A549 (cell line): Measurements from ENCODE around the gene TREML2. TPM values are rescaled to one million over a fixed set of nuclear protein-coding genes. Genes with fewer than 3 reads are reported as not detected.

Experiments
- ATAC-seq, 2 experiments: fragments of 200-7000 bp in 1 of 2; fragments of >200 bp in 1 of 2; cut with Nextera tagmentation in 1 of 2; cut with Tn5 transposase in 1 of 2; 3 replicates each; pipeline versions ENCODE4 v1.8.0 to v1.9.1; 2018 to 2020; ENCODE audit warnings: mild to moderate bottlenecking in 1 of 2, moderate library complexity in 1 of 2
- CTCF ChIA-PET: fragments of 300-600 bp; sonication (Branson Sonifier 250); formaldehyde crosslinking; extraction: SDS; loops from one replicate; lab custom pipeline; 2021; ENCODE audit warnings: antibody characterized with exemption, inconsistent platforms; lab: Yijun Ruan, JAX
- POLR2A ChIA-PET: fragments of 350-600 bp; formaldehyde crosslinking; extraction: SDS; loops from one replicate; lab custom pipeline; 2021; ENCODE audit warnings: antibody characterized with exemption, inconsistent platforms; lab: Yijun Ruan, JAX
- DNase-seq, 2 experiments: peaks; one replicate each; pipeline versions ENCODE4 v3.0.0 to v3.0.0-alpha.2; 2011 to 2016; ENCODE audit warnings: low read depth in 1 of 2, low spot score in 1 of 2
- FAIRE-seq: peaks from 2 replicates; lab custom pipeline; 2011; peaks lifted over from hg19 to GRCh38; lab: Jason Lieb, UNC
- H3K27ac ChIP-seq, 2 experiments: fragments of >200 bp; sonication (Bioruptor Twin); formaldehyde crosslinking; 3 replicates each; pipeline ENCODE4 v1.5.1; 2016 to 2017
- H3K4me1 ChIP-seq: fragments of >200 bp; sonication (Bioruptor Twin); formaldehyde crosslinking; 3 replicates; pipeline ENCODE4 v1.6.1; 2016
- H3K4me2 ChIP-seq: fragments of >200 bp; sonication (Bioruptor Twin); formaldehyde crosslinking; 3 replicates; pipeline ENCODE4 v1.6.1; 2016
- H3K4me3 ChIP-seq: fragments of >200 bp; sonication (Bioruptor Twin); formaldehyde crosslinking; 3 replicates; pipeline ENCODE4 v1.5.1; 2016
- H3K9me3 ChIP-seq: fragments of >200 bp; sonication (Bioruptor Twin); formaldehyde crosslinking; 3 replicates; pipeline ENCODE4 v1.6.1; 2016
- BHLHE40 ChIP-seq: IDR thresholded peaks from 2 replicates; pipeline ENCODE4 v1.6.1; 2012; ENCODE audit warnings: low read depth, low read length, inconsistent platforms
- CBX8 ChIP-seq: fragments of 200-600 bp; sonication (generic); IDR thresholded peaks from 2 replicates; pipeline ENCODE4 v1.6.1; 2016
- CHD2 ChIP-seq: fragments of 150-350 bp; IDR thresholded peaks from 2 replicates; pipeline ENCODE4 v1.6.1; 2014; ENCODE audit warnings: low read length; ENCODE audit not compliant: partially characterized antibody
- CHD4 ChIP-seq: fragments of 200-600 bp; sonication (generic); IDR thresholded peaks from 2 replicates; pipeline ENCODE4 v1.6.1; 2016; ENCODE audit warnings: antibody characterized with exemption, mild to moderate bottlenecking, borderline replicate concordance
- ESRRA ChIP-seq: fragments of 150-350 bp; IDR thresholded peaks from 2 replicates; pipeline ENCODE4 v1.6.1; 2014; ENCODE audit warnings: mild to moderate bottlenecking, low read length, borderline replicate concordance
- FOSB ChIP-seq: fragments of 250-450 bp; sonication (Bioruptor Pico); IDR thresholded peaks from 2 replicates; pipeline ENCODE4 v1.5.0; 2020; ENCODE audit warnings: mild to moderate bottlenecking, moderate library complexity
- HES2 ChIP-seq: fragments of >200 bp; sonication (Bioruptor Twin); formaldehyde crosslinking; IDR thresholded peaks from 2 replicates; pipeline ENCODE4 v1.6.1; 2016
- HEYL ChIP-seq: fragments of 250-450 bp; sonication (Bioruptor Pico); IDR thresholded peaks from 2 replicates; pipeline ENCODE4 v1.8.0; 2021; ENCODE audit warnings: mild to moderate bottlenecking, moderate library complexity
- HMGXB4 ChIP-seq: fragments of 250-450 bp; sonication (Bioruptor Pico); IDR thresholded peaks from 2 replicates; pipeline ENCODE4 v1.5.0; 2021; ENCODE audit warnings: mild to moderate bottlenecking, moderate library complexity, borderline replicate concordance
- HOXB13 ChIP-seq: fragments of 250-450 bp; sonication (Bioruptor Pico); IDR thresholded peaks from 2 replicates; pipeline ENCODE4 v1.5.0; 2020; ENCODE audit warnings: low read depth, mild to moderate bottlenecking, moderate library complexity
- HOXB5 ChIP-seq: fragments of 250-450 bp; sonication (Bioruptor Pico); IDR thresholded peaks from 2 replicates; pipeline ENCODE4 v1.5.0; 2020; ENCODE audit warnings: mild to moderate bottlenecking, moderate library complexity
- NFE2L2 ChIP-seq: fragments of 150-350 bp; conservative IDR thresholded peaks from 2 replicates; pipeline ENCODE4 v1.6.1; 2014; ENCODE audit warnings: low read length
- NPAS2 ChIP-seq: fragments of 250-450 bp; sonication (Bioruptor Pico); IDR thresholded peaks from 2 replicates; pipeline ENCODE4 v1.8.0; 2022; ENCODE audit warnings: mild to moderate bottlenecking, moderate library complexity, borderline replicate concordance
- NR3C1 ChIP-seq: fragments of >200 bp; sonication (Bioruptor Twin); formaldehyde crosslinking; IDR thresholded peaks from 3 replicates; pipeline ENCODE4 v1.6.1; 2017
- REST ChIP-seq: fragments of 200-600 bp; sonication (generic); IDR thresholded peaks from 2 replicates; pipeline ENCODE4 v1.6.1; 2016; ENCODE audit warnings: antibody characterized with exemption, mild to moderate bottlenecking, moderate library complexity
- RFX5 ChIP-seq: fragments of 450-650 bp; IDR thresholded peaks from 2 replicates; pipeline ENCODE4 v1.7.1; 2014; ENCODE audit warnings: antibody characterized with exemption, mild to moderate bottlenecking, moderate library complexity
- RNF2 ChIP-seq: fragments of 200-600 bp; sonication (generic); IDR thresholded peaks from 2 replicates; pipeline ENCODE4 v1.6.1; 2016; ENCODE audit warnings: low read depth, mild to moderate bottlenecking, antibody characterized with exemption, moderate library complexity, borderline replicate concordance
- SMC3 ChIP-seq: fragments of >200 bp; sonication (Bioruptor Twin); formaldehyde crosslinking; IDR thresholded peaks from 3 replicates; pipeline ENCODE4 v1.6.1; 2018; ENCODE audit warnings: inconsistent platforms
- ZFP36 ChIP-seq: fragments of 450-650 bp; IDR thresholded peaks from 2 replicates; pipeline ENCODE4 v1.6.1; 2014; ENCODE audit warnings: borderline replicate concordance; ENCODE audit not compliant: partially characterized antibody
- ZNF302 ChIP-seq: fragments of 250-450 bp; sonication (Bioruptor Pico); IDR thresholded peaks from 2 replicates; pipeline ENCODE4 v1.9.0; 2021; ENCODE audit warnings: inconsistent platforms, mild to moderate bottlenecking, moderate library complexity
- WGBS: methylation state at CpG from one replicate; pipeline ENCODE4 v1.1.6; 2017; ENCODE audit errors: missing lambda C conversion rate; 5-methylcytosine and 5-hydroxymethylcytosine counted together
- polyA minus RNA-seq: library from RNA; depleted of rRNA, polyadenylated mRNA; stranded (reverse); fragments of >200 nt; gene quantifications from 2 replicates; pipeline ENCODE4 v1.2.3, GENCODE V29; 2011; rRNA and poly(A)+ RNA removed
- polyA plus RNA-seq, 4 experiments: library from polyadenylated mRNA; depleted of rRNA in 3 of 4; stranded (reverse); fragments of >200 nt; fragmentation: RNase III in 1 of 4; extraction: RNeasy Plus Mini Kit Qiagen cat#74134 plus additional on column Dnase treatment in 1 of 4; gene quantifications; 2 replicates in 3 of 4; 3 replicates in 1 of 4; pipeline ENCODE4 v1.2.3, GENCODE V29; 2011 to 2017

Gene TREML2
- polyA plus RNA-seq (2011; rRNA removed) = not detected in 2 replicates
- not detected in 2 replicates for polyA plus RNA-seq (2012; cell fraction: cytosol; rRNA removed)
- polyA plus RNA-seq (2012; cell fraction: nucleus; rRNA removed) = not detected in 2 replicates
- not detected in 3 replicates for polyA plus RNA-seq (2017; fragmentation: RNase III; extraction: RNeasy Plus Mini Kit Qiagen cat#74134 plus additional on column Dnase treatment)
- polyA minus RNA-seq = not detected in 2 replicates

GRCh38 chr6:41200901-41201763 lies at the start of gene TREML2:
Gene TREML2 (minus strand): TSS chr6:41201149. CDS start chr6:41201008, 141 bp downstream.
- no peak for ATAC-seq
- no peak within 1 kb of the TSS for H3K4me3 ChIP-seq
- no peak for TF ChIP-seq HES2
- TF ChIP-seq REST = no peak
- no peak for TF ChIP-seq NPAS2 (CRISPR knock-in tag)
- TF ChIP-seq CHD2 = no peak
- TF ChIP-seq RNF2 = no peak
- TF ChIP-seq HEYL = no peak
- no peak for TF ChIP-seq RFX5
- TF ChIP-seq HOXB13 (CRISPR knock-in tag) = no peak
- no peak for TF ChIP-seq ZNF302 (CRISPR knock-in tag)
- TF ChIP-seq HOXB5 (CRISPR knock-in tag) = no peak
- TF ChIP-seq CHD4 = no peak
- no peak for TF ChIP-seq ESRRA
- TF ChIP-seq NFE2L2 = no peak
- no peak for TF ChIP-seq BHLHE40
- TF ChIP-seq SMC3 = no peak
- no peak for TF ChIP-seq FOSB (CRISPR knock-in tag)
- TF ChIP-seq NR3C1 = no peak
- TF ChIP-seq ZFP36 = no peak
- TF ChIP-seq HMGXB4 = no peak
- TF ChIP-seq CBX8 = no peak
- no peak within 1 kb of the TSS for H3K4me2 ChIP-seq
- no peaks in the 10 kb centered on the region for H3K4me1 ChIP-seq
- FAIRE-seq = no peak
- CTCF ChIA-PET = interaction anchor here (1.1 to 1.5 kb wide), 2 partner anchors 9 to 28 kb away, joined by 3 read pairs; no protein-coding TSS in a partner anchor
- POLR2A ChIA-PET = no interaction called here
- 54% methylated on average over 11 of the region's 12 CpGs for WGBS
- no peaks in the 10 kb centered on the region for H3K9me3 ChIP-seq
- DNase-seq = no peak
- no peak within 1 kb of the TSS for H3K27ac ChIP-seq
